Bronchial epithelial cell (primary cell): ENCODE measurements around the gene ADIG. TPM values are rescaled to one million over a fixed set of nuclear protein-coding genes. Genes with fewer than 3 reads are reported as not detected.

ENCODE experiments used
- DNase-seq: peaks from one replicate; pipeline ENCODE4 v3.0.0-alpha.2; 2010; ENCODE audit warnings: low read depth
- FAIRE-seq: peaks from 2 replicates; lab custom pipeline; 2011; peaks lifted over from hg19 to GRCh38; lab: Jason Lieb, UNC
- H3K27me3 ChIP-seq: 2 replicates; pipeline ENCODE4 v1.5.1; 2011; ENCODE audit warnings: low read length; ENCODE audit not compliant: control insufficient read depth, insufficient read depth
- H3K36me3 ChIP-seq: 2 replicates; pipeline ENCODE4 v1.5.1; 2011; ENCODE audit warnings: low read length; ENCODE audit not compliant: control insufficient read depth, insufficient read depth
- H3K4me3 ChIP-seq: 2 replicates; pipeline ENCODE4 v1.5.1; 2011; ENCODE audit warnings: mild to moderate bottlenecking, low read depth, low read length, control low read depth
- total RNA-seq: library from RNA; depleted of rRNA; stranded (reverse); fragments of >200 nt; gene quantifications from 2 replicates; pipeline ENCODE4 v1.2.1, GENCODE V29; 2014
- TF ChIP-seq, protein P1 (sequence below): IDR thresholded peaks from 2 replicates; pipeline ENCODE4 v1.5.1; 2011; ENCODE audit warnings: mild to moderate bottlenecking, moderate library complexity, low read length, control low read depth, inconsistent platforms; ENCODE audit not compliant: insufficient read depth, severe bottlenecking

Gene ADIG
- total RNA-seq, 1 donor from 2014 or later: not detected

- no peak for FAIRE-seq
- Histone ChIP-seq H3K27me3 (no peaks in the 10 kb centered on the region), H3K36me3 (no peaks in the 10 kb centered on the region), H3K4me3 (no peak overlapping the region)
- no peak for DNase-seq
- TF ChIP-seq, protein P1, sequence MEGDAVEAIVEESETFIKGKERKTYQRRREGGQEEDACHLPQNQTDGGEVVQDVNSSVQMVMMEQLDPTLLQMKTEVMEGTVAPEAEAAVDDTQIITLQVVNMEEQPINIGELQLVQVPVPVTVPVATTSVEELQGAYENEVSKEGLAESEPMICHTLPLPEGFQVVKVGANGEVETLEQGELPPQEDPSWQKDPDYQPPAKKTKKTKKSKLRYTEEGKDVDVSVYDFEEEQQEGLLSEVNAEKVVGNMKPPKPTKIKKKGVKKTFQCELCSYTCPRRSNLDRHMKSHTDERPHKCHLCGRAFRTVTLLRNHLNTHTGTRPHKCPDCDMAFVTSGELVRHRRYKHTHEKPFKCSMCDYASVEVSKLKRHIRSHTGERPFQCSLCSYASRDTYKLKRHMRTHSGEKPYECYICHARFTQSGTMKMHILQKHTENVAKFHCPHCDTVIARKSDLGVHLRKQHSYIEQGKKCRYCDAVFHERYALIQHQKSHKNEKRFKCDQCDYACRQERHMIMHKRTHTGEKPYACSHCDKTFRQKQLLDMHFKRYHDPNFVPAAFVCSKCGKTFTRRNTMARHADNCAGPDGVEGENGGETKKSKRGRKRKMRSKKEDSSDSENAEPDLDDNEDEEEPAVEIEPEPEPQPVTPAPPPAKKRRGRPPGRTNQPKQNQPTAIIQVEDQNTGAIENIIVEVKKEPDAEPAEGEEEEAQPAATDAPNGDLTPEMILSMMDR: no peak
Observed at GRCh38 chr20:38585404-38586180, 4.6 kb downstream of the ADIG start.

DNA sequence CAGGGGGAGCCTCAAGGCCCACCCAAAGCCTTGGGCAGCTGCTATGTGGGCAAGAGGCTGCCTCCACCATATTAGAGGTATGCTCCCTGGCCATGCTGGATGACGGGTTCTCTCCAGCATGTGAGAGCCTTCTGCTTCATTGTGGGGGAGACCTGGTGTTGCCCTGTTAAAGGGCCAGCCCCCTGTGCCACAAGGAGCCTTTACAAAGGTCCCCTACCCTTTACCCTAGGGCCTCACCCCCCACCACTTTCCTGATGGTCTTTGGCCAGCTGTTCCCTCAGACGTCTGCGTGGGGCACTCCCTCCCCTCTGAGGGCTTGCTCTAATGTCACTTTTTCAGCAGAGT is 5.2 kb downstream of the ADIG start:
- Histone ChIP-seq H3K4me3 (no peak overlapping the region), H3K27me3 (no peaks in the 10 kb centered on the region), H3K36me3 (no peaks in the 10 kb centered on the region)
- FAIRE-seq: no peak
- TF ChIP-seq, protein P1: no peak
- DNase-seq: no peak

DNA sequence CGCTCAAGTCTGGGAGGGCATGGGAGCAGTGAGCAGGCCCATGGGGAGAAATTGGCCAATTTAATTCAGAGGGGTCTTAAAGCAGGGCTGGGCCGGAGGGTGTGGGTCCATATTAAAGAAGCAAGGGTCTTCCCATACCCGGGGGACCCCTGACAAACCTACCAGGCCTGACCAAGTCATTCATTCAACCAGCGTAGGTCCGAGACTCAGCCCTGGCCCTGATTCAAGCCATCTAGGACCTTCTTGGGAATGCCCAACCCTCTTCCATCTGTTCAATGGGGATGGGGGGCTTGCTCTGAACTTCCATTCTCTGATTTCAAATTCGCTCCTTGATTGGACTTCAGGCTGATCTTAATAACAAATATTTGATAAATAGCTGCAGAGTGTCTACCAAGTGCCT is 7.3 kb downstream of the ADIG start:
- FAIRE-seq: no peak
- no peaks in the 10 kb centered on the region for H3K36me3 ChIP-seq
- TF ChIP-seq, protein P1: no peak
- no peaks in the 10 kb centered on the region for H3K27me3 ChIP-seq
- DNase-seq: no peak
- H3K4me3 ChIP-seq: no peak overlapping the region

- TF ChIP-seq, protein P1: no peak
- no peak overlapping the region for H3K4me3 ChIP-seq
- no peak for DNase-seq
- no peaks in the 10 kb centered on the region for H3K36me3 ChIP-seq
- H3K27me3 ChIP-seq: no peaks in the 10 kb centered on the region
- no peak for FAIRE-seq
Observed at GRCh38 chr20:38589351-38589750, 8.4 kb downstream of the ADIG start.

GRCh38 chr20:38589967-38590675 is 9.1 kb downstream of the ADIG start:
- peak; percentile 28 for FAIRE-seq
- TF ChIP-seq, protein P1: no peak
- H3K4me3 ChIP-seq: no peak overlapping the region
- no peaks in the 10 kb centered on the region for H3K36me3 ChIP-seq
- no peak for DNase-seq
- no peaks in the 10 kb centered on the region for H3K27me3 ChIP-seq
